SW 1271 (cell line): ENCODE data around the gene F13A1.
"Not testable (repeated sequence)": the region's sequence is repeated elsewhere in the genome, so short reads cannot be mapped to it uniquely, and the experiment has no call there.

Experiments used
- DNase-seq, 2 experiments: peaks; one replicate each; lab custom pipeline; 2025; lab: John Stamatoyannopoulos, UW

The F13A1 gene

GRCh38 chr6:6317825-6318733, 2.4 kb downstream of the F13A1 start:
- no peak for DNase-seq

GRCh38 chr6:6317386-6317785, 3.1 kb downstream of the F13A1 start:
- DNase-seq, result no peak

- DNase-seq, result peak; percentile 10 to 38
Observed at GRCh38 chr6:6315660-6316059, 4.8 kb downstream of the F13A1 start.

GRCh38 chr6:6314596-6314995, 5.9 kb downstream of the F13A1 start:
- no peak for DNase-seq

GRCh38 chr6:6312901-6313441, 7.5 kb downstream of the F13A1 start:
- DNase-seq, result no peak

GRCh38 chr6:6305575-6305974, 14.9 kb downstream of the F13A1 start:
- DNase-seq, result no peak

GRCh38 chr6:6300383-6300782, 20.1 kb downstream of the F13A1 start:
- DNase-seq, result not testable (repeated sequence)

- no peak for DNase-seq
Observed at GRCh38 chr6:6293317-6293716, 27.1 kb downstream of the F13A1 start.

- no peak for DNase-seq
Observed at GRCh38 chr6:6287415-6287814, 33.0 kb downstream of the F13A1 start.

GRCh38 chr6:6285679-6286078, 34.8 kb downstream of the F13A1 start:
- DNase-seq, result no peak

GRCh38 chr6:6284221-6284966, 36.1 kb downstream of the F13A1 start:
- no peak for DNase-seq

GRCh38 chr6:6283746-6284145, 36.7 kb downstream of the F13A1 start:
- DNase-seq, result no peak

- no peak for DNase-seq
Observed at GRCh38 chr6:6282716-6283115, 37.7 kb downstream of the F13A1 start.

GRCh38 chr6:6277413-6277812, 43.0 kb downstream of the F13A1 start:
- DNase-seq, result no peak

- DNase-seq, result no peak
Observed at GRCh38 chr6:6270948-6271535, 49.4 kb downstream of the F13A1 start.

GRCh38 chr6:6260196-6260722, 60.2 kb downstream of the F13A1 start:
- DNase-seq, result no peak

- DNase-seq, result no peak
Observed at GRCh38 chr6:6256886-6257285, 63.6 kb downstream of the F13A1 start.

- DNase-seq, result no peak
Observed at GRCh38 chr6:6256259-6256658, 64.2 kb downstream of the F13A1 start.

- no peak for DNase-seq
Observed at GRCh38 chr6:6251555-6252280, 68.7 kb downstream of the F13A1 start.

GRCh38 chr6:6248651-6249050, 71.8 kb downstream of the F13A1 start:
- DNase-seq, result no peak

GRCh38 chr6:6246544-6246943, 73.9 kb downstream of the F13A1 start:
- no peak for DNase-seq

GRCh38 chr6:6244624-6245023, 75.8 kb downstream of the F13A1 start:
- no peak for DNase-seq
